ENCODE data around the gene CCDC138.

The CCDC138 gene

GRCh38 chr2:108920686-108921085 is 134.1 kb downstream of the CCDC138 start:
- Histone ChIP-seq H4K8ac (ENCODE audit: low read depth, low read length) (no peak overlapping the region), H3K14ac (ENCODE audit: low read length) (no peak overlapping the region), H2BK120ac (ENCODE audit: insufficient read depth, low read length, poor library complexity) (no peak overlapping the region), H3K79me1 (ENCODE audit: low read length) (no peaks in the 10 kb centered on the region), H2AFZ (ENCODE audit: insufficient read depth, low read length, poor library complexity) (no peak overlapping the region), H3K18ac (ENCODE audit: low read length) (no peak overlapping the region), H3K4me1 (ENCODE audit: control insufficient read depth in 1 of 2, insufficient read depth in 2 of 2, low read length in 2 of 2) (peaks cover 0 to 2% of the 10 kb centered on the region in 2 experiments), H3K79me2 (ENCODE audit: control insufficient read depth, insufficient read depth, low read length, poor library complexity) (no peaks in the 10 kb centered on the region), H2AK5ac (ENCODE audit: low read length) (no peak overlapping the region), H3K27ac (ENCODE audit: low read depth, low read length) (no peak overlapping the region), H4K12ac (ENCODE audit: low read depth, low read length) (no peak overlapping the region), H3K4me3 (ENCODE audit: low read depth, low read length) (no peak overlapping the region), H2BK12ac (ENCODE audit: low read length) (no peak overlapping the region), H3K4me2 (ENCODE audit: low read length) (no peak overlapping the region), H3K9me3 (ENCODE audit: insufficient read depth, low read depth, low read length) (no peaks in the 10 kb centered on the region), H4K91ac (ENCODE audit: low read depth, low read length) (no peak overlapping the region), H3K23ac (ENCODE audit: low read length) (no peak overlapping the region), H3K36me3 (ENCODE audit: control insufficient read depth in 1 of 2, insufficient read depth in 2 of 2, low read length in 2 of 2) (no peaks in the 10 kb centered on the region), H3K9ac (ENCODE audit: low read length) (no peak overlapping the region), H3K4ac (ENCODE audit: low read depth, low read length) (no peak overlapping the region), H2BK5ac (ENCODE audit: low read depth, low read length, poor library complexity) (no peak overlapping the region), H3K27me3 (ENCODE audit: insufficient read depth, low read length) (no peaks in the 10 kb centered on the region)
- no peak for DNase-seq
- WGBS (ENCODE audit: extremely low coverage, insufficient coverage, insufficient read length): no CpG with 5 or more reads among the region's 7 CpGs

- Histone ChIP-seq H2BK5ac (ENCODE audit: low read depth, low read length, poor library complexity) (no peak overlapping the region), H3K27me3 (ENCODE audit: insufficient read depth, low read length) (no peaks in the 10 kb centered on the region), H3K79me2 (ENCODE audit: control insufficient read depth, insufficient read depth, low read length, poor library complexity) (no peaks in the 10 kb centered on the region), H3K4ac (ENCODE audit: low read depth, low read length) (no peak overlapping the region), H4K8ac (ENCODE audit: low read depth, low read length) (no peak overlapping the region), H3K4me3 (ENCODE audit: low read depth, low read length) (no peak overlapping the region), H3K27ac (ENCODE audit: low read depth, low read length) (no peak overlapping the region), H2AFZ (ENCODE audit: insufficient read depth, low read length, poor library complexity) (no peak overlapping the region), H3K9ac (ENCODE audit: low read length) (no peak overlapping the region), H3K14ac (ENCODE audit: low read length) (no peak overlapping the region), H4K91ac (ENCODE audit: low read depth, low read length) (no peak overlapping the region), H3K36me3 (ENCODE audit: control insufficient read depth in 1 of 2, insufficient read depth in 2 of 2, low read length in 2 of 2) (no peaks in the 10 kb centered on the region), H3K18ac (ENCODE audit: low read length) (no peak overlapping the region), H3K4me1 (ENCODE audit: control insufficient read depth in 1 of 2, insufficient read depth in 2 of 2, low read length in 2 of 2) (peaks cover 0 to 2% of the 10 kb centered on the region in 2 experiments), H4K12ac (ENCODE audit: low read depth, low read length) (no peak overlapping the region), H3K4me2 (ENCODE audit: low read length) (no peak overlapping the region), H2BK12ac (ENCODE audit: low read length) (no peak overlapping the region), H2BK120ac (ENCODE audit: insufficient read depth, low read length, poor library complexity) (no peak overlapping the region), H3K9me3 (ENCODE audit: insufficient read depth, low read depth, low read length) (no peaks in the 10 kb centered on the region), H3K23ac (ENCODE audit: low read length) (no peak overlapping the region), H2AK5ac (ENCODE audit: low read length) (no peak overlapping the region), H3K79me1 (ENCODE audit: low read length) (no peaks in the 10 kb centered on the region)
- DNase-seq: no peak
- no CpG with 5 or more reads among the region's 16 CpGs for WGBS (ENCODE audit: extremely low coverage, insufficient coverage, insufficient read length)
Measured at GRCh38 chr2:108921096-108922030, 134.8 kb downstream of the CCDC138 start.

- H2AK5ac ChIP-seq (ENCODE audit: low read length): no peak overlapping the region
- no peak overlapping the region for H2BK120ac ChIP-seq (ENCODE audit: insufficient read depth, low read length, poor library complexity)
- peak; percentile 93 to 94 for DNase-seq
- WGBS (ENCODE audit: extremely low coverage, insufficient coverage, insufficient read length): no CpG with 5 or more reads among the region's 11 CpGs
- no peak overlapping the region for H3K4me3 ChIP-seq (ENCODE audit: low read depth, low read length)
- no peak overlapping the region for H4K8ac ChIP-seq (ENCODE audit: low read depth, low read length)
- no peak overlapping the region for H3K4me2 ChIP-seq (ENCODE audit: low read length)
- H3K27me3 ChIP-seq (ENCODE audit: insufficient read depth, low read length): no peaks in the 10 kb centered on the region
- H3K9ac ChIP-seq (ENCODE audit: low read length): no peak overlapping the region
- no peaks in the 10 kb centered on the region for H3K79me2 ChIP-seq (ENCODE audit: control insufficient read depth, insufficient read depth, low read length, poor library complexity)
- H4K91ac ChIP-seq (ENCODE audit: low read depth, low read length): no peak overlapping the region
- no peak overlapping the region for H2AFZ ChIP-seq (ENCODE audit: insufficient read depth, low read length, poor library complexity)
- H3K27ac ChIP-seq (ENCODE audit: low read depth, low read length): no peak overlapping the region
- H2BK5ac ChIP-seq (ENCODE audit: low read depth, low read length, poor library complexity): no peak overlapping the region
- peaks cover 0 to 2% of the 10 kb centered on the region in 2 experiments for H3K4me1 ChIP-seq (ENCODE audit: control insufficient read depth in 1 of 2, insufficient read depth in 2 of 2, low read length in 2 of 2)
- no peak overlapping the region for H4K12ac ChIP-seq (ENCODE audit: low read depth, low read length)
- no peaks in the 10 kb centered on the region for H3K9me3 ChIP-seq (ENCODE audit: insufficient read depth, low read depth, low read length)
- H3K79me1 ChIP-seq (ENCODE audit: low read length): no peaks in the 10 kb centered on the region
- H3K23ac ChIP-seq (ENCODE audit: low read length): no peak overlapping the region
- no peak overlapping the region for H3K4ac ChIP-seq (ENCODE audit: low read depth, low read length)
- H3K14ac ChIP-seq (ENCODE audit: low read length): no peak overlapping the region
- no peaks in the 10 kb centered on the region for H3K36me3 ChIP-seq (ENCODE audit: control insufficient read depth in 1 of 2, insufficient read depth in 2 of 2, low read length in 2 of 2)
- no peak overlapping the region for H3K18ac ChIP-seq (ENCODE audit: low read length)
- H2BK12ac ChIP-seq (ENCODE audit: low read length): no peak overlapping the region
Measured at GRCh38 chr2:108922141-108922915, 135.8 kb downstream of the CCDC138 start.

- Histone ChIP-seq H3K4me2 (ENCODE audit: low read length) (no peak overlapping the region), H3K4me1 (ENCODE audit: control insufficient read depth in 1 of 2, insufficient read depth in 2 of 2, low read length in 2 of 2) (peaks cover 0 to 2% of the 10 kb centered on the region in 2 experiments), H2AK5ac (ENCODE audit: low read length) (no peak overlapping the region), H2BK5ac (ENCODE audit: low read depth, low read length, poor library complexity) (no peak overlapping the region), H2BK120ac (ENCODE audit: insufficient read depth, low read length, poor library complexity) (no peak overlapping the region), H3K79me2 (ENCODE audit: control insufficient read depth, insufficient read depth, low read length, poor library complexity) (no peaks in the 10 kb centered on the region), H4K91ac (ENCODE audit: low read depth, low read length) (no peak overlapping the region), H3K36me3 (ENCODE audit: control insufficient read depth in 1 of 2, insufficient read depth in 2 of 2, low read length in 2 of 2) (no peaks in the 10 kb centered on the region), H2AFZ (ENCODE audit: insufficient read depth, low read length, poor library complexity) (no peak overlapping the region), H4K12ac (ENCODE audit: low read depth, low read length) (no peak overlapping the region), H3K4ac (ENCODE audit: low read depth, low read length) (no peak overlapping the region), H3K14ac (ENCODE audit: low read length) (no peak overlapping the region), H3K18ac (ENCODE audit: low read length) (no peak overlapping the region), H3K79me1 (ENCODE audit: low read length) (no peaks in the 10 kb centered on the region), H4K8ac (ENCODE audit: low read depth, low read length) (no peak overlapping the region), H3K4me3 (ENCODE audit: low read depth, low read length) (no peak overlapping the region), H3K23ac (ENCODE audit: low read length) (no peak overlapping the region), H2BK12ac (ENCODE audit: low read length) (no peak overlapping the region), H3K9ac (ENCODE audit: low read length) (no peak overlapping the region), H3K9me3 (ENCODE audit: insufficient read depth, low read depth, low read length) (peaks cover 1% of the 10 kb centered on the region), H3K27me3 (ENCODE audit: insufficient read depth, low read length) (no peaks in the 10 kb centered on the region), H3K27ac (ENCODE audit: low read depth, low read length) (no peak overlapping the region)
- WGBS (ENCODE audit: extremely low coverage, insufficient coverage, insufficient read length): no CpG with 5 or more reads among the region's 12 CpGs
- DNase-seq: peak; percentile 80 to 84
Measured at GRCh38 chr2:108923019-108923700, 136.6 kb downstream of the CCDC138 start.
